Testis (tissue), 2 donors: Measurements from ENCODE around the gene DCDC2C.

ENCODE experiments used
- CTCF ChIP-seq, 3 experiments: fragments of 450-650 bp in 2 of 3; fragments of 200-600 bp in 1 of 3; sonication (generic) in 1 of 3; IDR thresholded peaks; one replicate each; pipeline ENCODE4 v1.5.1; 2016 to 2019; ENCODE audit warnings: antibody characterized with exemption in 3 of 3, mild to moderate bottlenecking in 2 of 3, moderate library complexity in 1 of 3
- POLR2A ChIP-seq: fragments of 450-650 bp; IDR thresholded peaks from one replicate; pipeline ENCODE4 v1.6.1; 2017; ENCODE audit warnings: antibody characterized with exemption, mild to moderate bottlenecking, moderate library complexity

GRCh38 chr2:3729786-3730185 lies 26.4 kb downstream of the DCDC2C start:
- TF ChIP-seq CTCF (IDR thresholded peaks at IDR 0.05) (no peak), POLR2A (no peak)
